HT-29 (cell line): Measurements from ENCODE around the gene RPL14. TPM values are rescaled to one million over a fixed set of nuclear protein-coding genes. Genes with fewer than 3 reads are reported as not detected.

Experiments used
- small RNA-seq: library from RNA; depleted of rRNA; stranded (forward); fragments of <200 nt; gene quantifications from one replicate; pipeline ENCODE3, GENCODE V24; 2014
- total RNA-seq: library from RNA; depleted of rRNA; stranded (reverse); fragments of >200 nt; shearing (Covaris generic); gene quantifications from 2 replicates; pipeline ENCODE4 v1.2.3, GENCODE V29; 2014; rRNA removed

RPL14 gene
- total RNA-seq, 1 experiment from 2014 or later = 345 TPM

Small RNA genes within 50 kb of the gene (small RNA-seq; reads per million reads assigned to genes)
- 303 reads per million, percentile 98 among the genes with 10 or more reads in this experiment for gene RNU5B-2P

Other genes starting within 250 kb of the RPL14 start
- 2.9 and 3.0 TPM in 2 replicates for gene EIF1B, start 147.6 kb upstream of the RPL14 start, total RNA-seq
- gene ENTPD3, start 70.2 kb upstream of the RPL14 start, total RNA-seq = not detected in 2 replicates
- 0.81 and 1.4 TPM in 2 replicates for gene ZNF619, start 19.8 kb downstream of the RPL14 start, total RNA-seq
- 2.1 and 2.8 TPM in 2 replicates for gene ZNF620, start 48.7 kb downstream of the RPL14 start, total RNA-seq
- 5.7 and 5.9 TPM in 2 replicates for gene ZNF621, start 67.6 kb downstream of the RPL14 start, total RNA-seq